Activated T-helper 9 cell treated with anti-CD3 and anti-CD28 coated beads, Interleukin-2, amount 50 U/mL, for 16 hours (primary cell): ENCODE measurements around the gene SH3BGRL3.
"Not testable (repeated sequence)": the region's sequence is repeated elsewhere in the genome, so short reads cannot be mapped to it uniquely, and the experiment has no call there.

Experiments used
- DNase-seq: peaks from one replicate; pipeline ENCODE4 v3.0.0-alpha.2; 2020; ENCODE audit warnings: low read depth

The SH3BGRL3 gene

DNA sequence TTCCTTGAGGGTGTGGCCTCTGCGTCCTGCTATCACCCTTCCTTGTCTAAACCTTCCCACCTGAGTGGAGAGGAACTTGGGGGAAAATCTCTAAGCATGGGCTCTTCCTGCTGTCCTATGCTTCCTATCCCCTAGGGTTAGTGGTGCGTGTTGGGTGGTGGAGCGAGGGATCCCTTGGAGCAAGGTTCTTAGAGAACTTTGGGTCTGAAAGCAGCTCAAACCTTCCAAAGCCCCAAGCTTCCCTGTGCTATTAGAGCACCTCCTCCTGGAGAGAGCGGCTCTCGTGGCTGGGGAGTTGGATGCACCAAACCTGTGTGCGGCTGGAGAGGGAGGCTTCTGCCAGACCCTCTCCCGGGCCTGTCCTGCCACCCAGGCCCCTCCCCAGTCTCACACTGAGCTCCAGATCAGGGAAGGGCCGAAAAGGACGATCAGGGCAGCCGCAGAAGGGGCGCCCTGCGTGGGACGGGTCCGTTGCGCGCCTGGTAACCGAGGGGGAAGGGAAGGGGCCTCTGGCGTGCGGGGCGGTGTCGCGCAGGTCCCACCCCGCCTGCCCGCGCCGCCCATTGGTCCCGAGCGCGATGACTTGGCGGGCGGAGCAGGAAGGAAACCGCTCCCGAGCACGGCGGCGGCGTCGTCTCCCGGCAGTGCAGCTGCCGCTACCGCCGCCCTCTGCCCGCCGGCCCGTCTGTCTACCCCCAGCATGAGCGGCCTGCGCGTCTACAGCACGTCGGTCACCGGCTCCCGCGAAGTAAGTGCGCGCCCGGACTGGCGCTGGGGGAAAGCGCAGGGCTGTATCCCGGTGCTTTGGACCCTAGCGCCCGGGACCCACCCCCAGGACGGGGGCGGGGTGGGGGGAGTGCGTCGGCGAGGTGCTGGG is at the start of gene SH3BGRL3:
SH3BGRL3 (plus strand) TSS at position 631 of the 877 bp plus-strand sequence; CDS start at position 701, 70 bp downstream.
- DNase-seq: peak; percentile 78

DNA sequence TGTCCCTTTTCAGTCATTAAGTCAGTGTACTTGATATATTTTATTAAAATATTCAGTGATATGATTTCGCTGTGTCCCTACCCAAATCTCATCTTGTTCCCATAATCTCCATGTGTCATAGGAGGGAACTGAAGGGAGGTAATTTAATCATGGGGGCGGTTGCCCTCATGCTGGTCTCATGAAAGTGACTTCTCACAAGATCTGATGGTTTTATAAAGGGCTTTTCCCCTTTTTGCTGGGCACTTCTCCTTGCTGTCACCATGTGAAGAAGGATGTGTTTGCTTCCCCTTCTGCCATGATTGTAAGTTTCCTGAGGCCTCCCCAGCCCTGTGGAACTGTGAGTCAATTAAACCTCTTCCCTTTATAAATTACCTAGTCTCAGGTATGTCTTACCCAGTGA is 49.2 kb upstream of the SH3BGRL3 start:
- DNase-seq: not testable (repeated sequence)

DNA sequence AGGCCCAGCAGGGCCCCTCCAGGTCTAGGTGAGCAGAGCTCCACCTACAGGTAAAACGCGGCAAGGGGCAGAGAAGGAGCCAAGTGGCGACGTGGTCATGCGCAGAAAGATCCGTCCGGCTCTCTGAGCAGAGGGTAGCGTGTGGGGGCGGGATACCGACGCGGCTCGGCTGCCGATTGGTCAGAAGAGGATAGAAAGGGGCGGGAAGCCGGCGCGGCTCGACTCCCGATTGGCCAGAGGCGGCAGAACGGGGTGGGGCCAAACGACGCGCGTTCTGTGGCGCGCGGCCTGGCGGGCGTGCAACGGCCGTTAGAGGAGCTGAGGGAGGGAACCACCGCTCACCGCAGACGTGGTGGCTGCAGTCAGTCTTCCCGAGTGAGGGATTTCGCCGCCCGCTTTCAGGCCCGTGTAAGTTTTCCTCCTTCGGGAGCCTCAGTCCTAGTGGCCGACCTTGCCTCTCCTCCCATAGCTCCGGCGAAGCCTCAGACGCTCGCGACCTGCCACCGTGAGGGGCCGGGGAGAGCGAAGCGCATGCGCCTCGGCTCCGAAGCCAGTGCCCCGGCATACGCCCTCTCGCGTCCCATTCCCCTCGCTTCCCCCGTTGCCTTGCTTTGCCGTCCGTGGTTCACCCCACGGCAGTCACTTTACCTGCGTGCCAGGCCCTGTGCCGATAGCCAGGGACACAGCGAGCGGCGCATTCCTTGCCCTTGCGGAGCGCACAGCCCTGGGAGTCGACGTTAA is 45.8 kb upstream of the SH3BGRL3 start, which contains the start of gene CEP85:
CEP85 (plus strand) TSS at position 298 of the 741 bp plus-strand sequence. CDS start 5,584 bp downstream, outside the sequence.
- peak; percentile 98 for DNase-seq

- no peak for DNase-seq
Measured at GRCh38 chr1:26234644-26235370, 45.1 kb upstream of the SH3BGRL3 start.

DNA sequence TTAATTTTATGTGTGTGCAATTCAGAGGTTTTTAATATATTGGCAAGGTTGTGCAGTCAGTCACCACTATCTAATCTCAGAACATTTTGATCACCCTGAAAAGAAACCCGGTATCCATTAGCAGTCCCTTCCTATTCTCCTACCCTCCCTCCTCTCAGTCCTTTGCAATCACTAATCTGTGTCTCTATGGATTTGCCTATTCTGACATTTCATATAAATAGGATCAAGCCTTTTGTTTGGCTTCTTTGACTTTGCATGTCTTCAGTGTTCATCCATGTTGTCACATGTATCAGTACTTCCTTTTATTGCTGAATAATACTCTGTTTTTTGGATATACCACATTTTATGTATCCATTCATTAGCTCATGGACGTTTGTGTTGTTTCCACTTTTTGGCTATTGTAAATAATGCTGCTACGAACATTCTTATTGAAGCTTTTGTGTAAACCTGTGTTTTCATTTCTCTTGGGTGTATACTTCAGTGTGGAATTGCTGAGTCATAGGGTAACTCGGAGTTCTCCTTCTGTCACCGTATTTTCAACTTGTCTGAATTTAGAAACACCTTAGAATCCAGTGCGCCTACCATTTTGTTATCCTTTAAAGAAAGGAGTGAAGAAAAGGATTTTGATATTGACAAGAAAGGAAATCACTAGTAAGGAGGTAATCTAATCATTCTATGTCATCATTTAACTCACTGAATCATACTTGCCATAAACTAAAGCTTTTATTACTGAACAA is 42.5 kb upstream of the SH3BGRL3 start:
- no peak for DNase-seq

DNA sequence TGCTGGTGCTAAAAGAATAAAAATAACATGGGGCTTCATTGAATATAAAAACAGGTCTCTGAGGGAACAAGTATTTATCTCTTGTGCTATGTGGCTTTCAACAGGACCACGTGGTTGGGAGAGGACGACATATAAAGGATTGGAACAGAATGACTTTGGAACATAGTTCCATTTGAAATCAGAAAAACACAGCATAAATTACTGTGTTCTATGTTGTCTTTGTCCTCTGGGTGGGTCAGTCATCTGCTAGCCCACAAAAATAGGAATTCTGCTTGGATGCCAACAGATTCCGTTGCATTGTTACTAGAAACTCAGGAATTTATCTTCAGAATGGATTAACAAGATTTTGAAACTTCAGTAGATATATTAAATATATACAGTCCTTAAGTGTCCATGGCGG is 40.0 kb upstream of the SH3BGRL3 start:
- no peak for DNase-seq

- DNase-seq: no peak
Measured at GRCh38 chr1:26252718-26253117, 27.2 kb upstream of the SH3BGRL3 start.

- no peak for DNase-seq
Measured at GRCh38 chr1:26254404-26254803, 25.5 kb upstream of the SH3BGRL3 start.

GRCh38 chr1:26257222-26257621 is 22.7 kb upstream of the SH3BGRL3 start:
- no peak for DNase-seq

DNA sequence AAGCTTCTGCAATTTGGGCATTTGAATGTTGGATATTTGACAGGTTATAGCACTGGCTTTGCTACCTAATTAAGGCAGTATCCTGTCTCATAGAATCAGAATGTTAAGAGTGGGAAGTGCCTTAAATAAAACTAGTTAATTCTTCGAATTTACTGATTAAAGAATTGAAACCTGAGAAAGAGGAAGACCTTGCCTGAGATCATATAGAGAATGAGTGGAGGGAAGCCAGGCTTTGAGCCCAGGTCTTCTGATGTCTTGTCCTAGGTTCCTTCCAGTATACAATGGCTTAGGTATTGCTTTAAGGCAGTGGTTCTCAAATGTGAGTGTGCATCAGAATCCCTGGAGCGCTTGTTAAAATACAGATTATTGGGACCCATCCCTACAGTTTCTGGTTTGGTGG is 20.9 kb upstream of the SH3BGRL3 start:
- DNase-seq: no peak

DNA sequence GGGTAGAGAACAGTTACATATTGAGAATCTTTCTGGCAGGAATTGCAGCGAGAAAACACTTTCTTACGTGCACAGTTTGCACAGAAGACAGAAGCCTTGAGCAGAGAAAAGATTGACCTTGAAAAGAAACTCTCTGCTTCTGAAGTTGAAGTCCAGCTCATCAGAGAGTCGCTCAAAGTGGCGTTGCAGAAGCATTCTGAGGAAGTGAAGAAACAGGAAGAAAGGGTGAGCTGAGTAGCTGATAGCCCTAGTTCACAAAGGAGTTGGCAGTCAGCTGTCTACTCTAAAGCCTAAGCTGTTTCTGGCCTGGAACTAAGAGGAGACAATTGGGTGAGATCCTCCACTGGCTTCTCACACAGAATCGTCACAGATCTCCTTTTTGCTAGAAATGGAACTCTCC is 20.3 kb upstream of the SH3BGRL3 start:
- no peak for DNase-seq

- DNase-seq: no peak
Measured at GRCh38 chr1:26263212-26263611, 16.7 kb upstream of the SH3BGRL3 start.

GRCh38 chr1:26265405-26265804 is 14.5 kb upstream of the SH3BGRL3 start:
- no peak for DNase-seq

GRCh38 chr1:26268290-26269197 is 11.3 kb upstream of the SH3BGRL3 start:
- DNase-seq: no peak

DNA sequence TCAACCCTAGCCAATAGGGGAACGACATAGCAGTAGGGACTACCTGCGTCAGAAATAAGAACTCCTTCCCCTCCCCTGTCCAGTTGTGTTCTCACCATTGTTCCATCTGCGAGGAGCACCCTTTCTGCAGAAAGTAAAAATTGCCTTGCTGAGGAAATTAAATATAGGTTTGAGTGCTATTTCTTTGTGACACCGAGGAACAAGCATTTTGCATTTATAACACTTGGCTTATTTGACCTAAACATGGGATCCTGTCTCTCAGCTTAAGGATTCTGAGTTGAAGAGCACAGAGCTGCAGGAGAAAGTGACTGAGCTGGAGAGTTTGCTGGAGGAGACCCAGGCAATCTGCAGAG is 10.7 kb upstream of the SH3BGRL3 start:
- DNase-seq: no peak

- DNase-seq: no peak
Measured at GRCh38 chr1:26274801-26275425, 5.0 kb upstream of the SH3BGRL3 start.

DNA sequence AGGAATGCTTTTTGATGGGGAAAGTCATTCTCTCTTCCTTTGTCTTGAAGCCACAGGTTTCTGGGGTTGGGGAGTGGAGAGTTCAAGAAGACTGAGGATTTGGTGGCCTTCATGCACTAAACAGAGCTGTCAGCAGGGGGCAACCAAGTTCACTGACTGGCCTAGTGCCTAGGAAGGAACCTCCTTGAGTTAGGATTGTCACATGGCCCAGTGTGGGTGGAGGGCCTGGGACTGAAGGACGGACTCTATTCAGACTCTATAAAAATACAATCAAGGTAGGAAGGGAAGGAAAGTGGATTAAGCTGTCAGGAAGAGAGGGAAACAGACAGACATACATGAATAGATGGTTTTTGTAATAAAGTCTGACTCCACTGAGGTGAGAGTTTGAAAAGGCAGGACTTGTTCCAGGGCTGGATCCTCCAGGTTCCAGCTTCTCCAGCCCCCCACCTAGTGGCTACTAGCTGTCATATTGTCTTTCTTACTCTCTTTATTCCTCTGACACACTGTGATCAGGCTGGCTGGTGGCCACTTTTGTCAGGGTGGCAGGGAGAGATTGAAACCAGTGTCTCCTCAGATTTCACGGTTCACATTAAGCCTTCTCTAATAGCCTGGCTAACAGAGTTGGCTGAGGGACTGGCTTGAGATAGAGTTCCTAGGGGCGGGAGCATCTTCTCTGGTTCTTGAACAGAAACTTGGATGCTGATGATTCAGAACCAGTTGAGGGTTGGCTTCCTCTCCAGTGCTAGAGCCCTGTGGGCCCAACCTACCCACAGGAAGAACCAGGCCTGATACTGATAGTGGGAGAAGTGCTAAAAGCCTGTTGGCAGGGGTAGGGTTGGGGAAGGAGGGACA is 4.1 kb upstream of the SH3BGRL3 start:
- peak; percentile 65 for DNase-seq

GRCh38 chr1:26276432-26276838 is 3.5 kb upstream of the SH3BGRL3 start:
- no peak for DNase-seq

GRCh38 chr1:26277261-26277661 is 2.6 kb upstream of the SH3BGRL3 start:
- DNase-seq: no peak
